ENCODE measurements around the gene AP2A1.

- TF ChIP-seq CTCF (IDR thresholded peaks at IDR 0.05; ENCODE audit: low read depth, low read length) (no peak), POLR2A (IDR thresholded peaks at IDR 0.05; ENCODE audit: extremely low read depth, insufficient read length) (no peak), MAX (IDR thresholded peaks at IDR 0.05; ENCODE audit: low read depth, low read length) (no peak)
Measured at GRCh38 chr19:49780861-49781260, 14.1 kb downstream of the AP2A1 start.

Data from NB4 (cell line).